Renal pelvis (tissue), 4 donors: ENCODE data around the gene DHX57. TPM values are rescaled to one million over a fixed set of nuclear protein-coding genes. Genes with fewer than 3 reads are reported as not detected.
"Not testable (repeated sequence)": the region's sequence is repeated elsewhere in the genome, so short reads cannot be mapped to it uniquely, and the experiment has no call there.

Experiments
- DNase-seq: peaks from one replicate; pipeline ENCODE4 v3.0.0-alpha.2; 2013
- polyA plus RNA-seq, 3 donors: library from polyadenylated mRNA; unstranded; fragments of 120-200 nt; gene quantifications; one replicate each; pipeline ENCODE4 v1.2.1, GENCODE V29; 2013; ENCODE audit not compliant: insufficient read length in 3 of 3

Gene DHX57
- polyA plus RNA-seq, 3 donors = 34.8 to 54.7 (median 46.8) TPM

DNA sequence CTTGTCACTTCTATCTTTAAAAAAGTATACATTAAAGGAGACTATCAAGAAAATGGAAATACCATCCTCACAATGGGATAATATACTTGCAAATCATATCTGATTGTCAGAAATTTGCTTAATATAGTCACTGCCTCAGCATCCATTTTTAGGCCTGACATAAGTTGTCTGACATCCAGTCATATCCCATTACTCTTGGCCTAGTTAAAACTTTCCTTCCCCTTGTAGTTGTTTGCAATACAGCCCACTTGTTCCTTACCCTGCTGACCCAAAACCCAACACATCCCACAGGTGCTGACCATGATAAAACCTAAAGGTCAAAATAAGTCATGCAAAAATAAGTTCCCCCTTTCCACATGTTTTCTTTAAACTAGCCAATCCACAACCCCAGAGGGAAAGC, 10.3 kb upstream of the DHX57 start:
- no peak for DNase-seq

- DNase-seq = no peak
Measured at GRCh38 chr2:38876407-38876806, 673 bp upstream of the DHX57 start.

- DNase-seq = peak; percentile 16
Measured at GRCh38 chr2:38875227-38875575, 533 bp downstream of the DHX57 start.

GRCh38 chr2:38873763-38874162, 2.0 kb downstream of the DHX57 start:
- no peak for DNase-seq

- DNase-seq = no peak
Measured at GRCh38 chr2:38871432-38871831, 4.3 kb downstream of the DHX57 start.

DNA sequence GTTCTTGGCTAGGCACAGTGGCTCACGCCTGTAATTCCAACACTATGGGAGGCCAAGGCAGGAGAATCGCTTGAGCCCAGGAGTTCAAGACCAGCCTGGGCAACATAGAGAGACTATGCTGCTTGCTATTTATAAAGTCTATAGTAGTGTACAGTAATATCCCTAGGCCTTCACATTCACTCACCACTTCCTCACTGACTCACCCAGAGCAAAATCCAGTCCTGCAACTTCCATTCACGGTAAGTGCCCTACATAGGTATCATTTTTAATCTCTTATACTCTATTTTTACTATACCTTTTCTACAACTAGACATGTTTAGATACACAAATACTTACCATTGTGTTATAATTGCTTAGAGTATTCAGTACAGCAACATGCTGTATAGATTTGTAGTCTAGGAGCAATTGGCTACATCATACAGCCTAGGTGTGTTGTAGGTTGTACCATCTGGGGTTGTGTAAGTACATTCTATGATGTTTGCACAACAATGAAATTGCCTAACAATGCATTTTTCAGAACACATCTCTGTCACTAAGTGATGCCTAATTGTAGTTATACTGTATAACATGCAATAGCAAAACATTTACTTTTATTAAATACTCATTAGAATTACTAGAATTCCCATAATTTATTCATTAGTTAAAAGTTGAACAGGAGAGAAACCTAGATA, 8.8 kb downstream of the DHX57 start:
- DNase-seq = no peak

DNA sequence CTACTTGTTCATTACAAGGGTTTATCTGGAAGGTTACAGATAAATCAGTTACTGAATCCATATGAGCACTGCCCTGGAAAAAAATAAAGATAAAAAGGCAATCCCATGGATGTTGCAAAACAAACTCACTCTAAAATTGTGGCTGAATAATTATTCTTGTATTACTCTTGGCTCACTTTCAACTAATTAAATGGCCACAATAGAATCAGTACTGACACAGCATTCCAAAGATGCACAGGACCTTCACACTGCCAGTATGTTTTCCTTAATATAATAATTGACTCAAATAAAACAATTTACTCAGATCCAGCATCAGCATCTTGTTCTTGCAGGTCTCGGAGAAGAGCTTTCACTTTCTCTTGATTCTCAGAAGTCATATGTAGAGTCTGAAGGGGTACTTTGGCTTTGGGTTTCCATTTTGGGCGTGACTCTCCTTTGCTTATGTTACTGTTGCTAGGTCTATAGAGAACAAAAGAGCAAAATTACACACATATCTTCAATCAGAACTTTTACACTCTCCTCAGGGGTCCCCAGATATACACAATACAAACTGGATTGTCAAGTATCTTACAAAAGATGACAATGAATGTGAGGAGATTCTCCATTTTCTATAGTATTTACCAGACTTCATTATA, 12.6 kb downstream of the DHX57 start:
- DNase-seq = no peak

- no peak for DNase-seq
Measured at GRCh38 chr2:38862476-38862875, 13.3 kb downstream of the DHX57 start.

- DNase-seq = no peak
Measured at GRCh38 chr2:38856165-38856564, 19.6 kb downstream of the DHX57 start.

GRCh38 chr2:38850045-38850444, 25.7 kb downstream of the DHX57 start:
- no peak for DNase-seq

- DNase-seq = peak; percentile 12
Measured at GRCh38 chr2:38836791-38837190, 38.9 kb downstream of the DHX57 start.

DNA sequence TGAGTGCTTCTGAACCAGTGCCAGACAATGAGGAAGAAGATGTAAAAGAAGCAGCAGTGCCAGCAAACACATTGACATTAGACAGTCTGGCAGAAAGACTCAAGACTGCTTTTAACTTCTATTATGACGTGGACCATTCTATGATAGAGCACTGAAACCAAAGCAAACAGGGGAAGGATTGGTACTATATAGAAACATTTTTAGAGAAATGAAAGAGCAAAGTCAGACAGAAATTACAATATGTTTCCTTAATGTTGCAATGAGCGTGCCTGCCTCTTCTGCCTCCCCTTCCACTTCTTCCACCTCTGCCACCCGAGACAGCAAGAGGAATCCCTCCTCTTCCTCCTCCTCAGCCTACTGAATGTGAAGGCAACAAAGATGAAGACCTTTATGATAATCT, 39.7 kb downstream of the DHX57 start:
- no peak for DNase-seq

GRCh38 chr2:38835015-38835601, 40.6 kb downstream of the DHX57 start:
- no peak for DNase-seq

- no peak for DNase-seq
Measured at GRCh38 chr2:38830526-38831159, 45.1 kb downstream of the DHX57 start.

DNA sequence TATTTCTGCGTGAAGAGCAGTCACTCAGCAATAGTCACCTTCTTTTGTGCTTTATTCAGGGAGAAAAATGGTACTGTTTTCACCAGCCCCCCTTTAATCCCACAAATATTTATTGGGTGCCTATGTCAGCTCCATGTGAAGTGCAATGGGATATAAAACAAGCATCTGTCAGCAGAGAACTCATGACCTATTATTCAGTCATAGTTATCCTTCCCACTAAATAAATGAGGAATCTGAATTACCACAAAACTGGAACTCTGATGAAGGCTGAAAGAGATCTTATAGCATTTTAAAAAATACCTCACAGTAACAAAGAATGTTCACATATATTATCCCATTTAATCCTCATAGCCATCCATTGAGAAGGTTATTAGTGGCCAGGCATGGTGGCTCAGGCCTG, 45.8 kb downstream of the DHX57 start:
- DNase-seq = no peak

- no peak for DNase-seq
Measured at GRCh38 chr2:38828460-38828859, 47.3 kb downstream of the DHX57 start.

- DNase-seq = not testable (repeated sequence)
Measured at GRCh38 chr2:38827539-38828145, 48.1 kb downstream of the DHX57 start.

DNA sequence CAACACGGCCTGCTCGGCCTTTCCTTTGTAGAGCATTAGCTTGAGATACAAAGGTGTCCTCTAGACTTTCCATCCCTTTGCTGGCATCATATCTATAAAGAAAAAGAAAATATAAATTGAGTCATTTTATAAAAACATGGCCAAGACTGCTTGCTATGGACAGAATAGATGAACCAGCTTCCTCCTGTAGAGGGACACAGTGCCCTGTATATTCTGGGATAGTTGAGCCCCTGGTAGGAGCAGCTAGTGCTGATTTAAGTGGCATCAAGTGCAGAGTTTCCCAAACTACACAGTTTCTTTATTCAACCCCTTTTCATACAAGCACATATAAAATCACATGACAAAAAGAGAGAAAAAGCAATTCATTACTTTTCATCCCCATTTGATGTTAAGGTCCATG, 49.8 kb downstream of the DHX57 start:
- DNase-seq = no peak

DNA sequence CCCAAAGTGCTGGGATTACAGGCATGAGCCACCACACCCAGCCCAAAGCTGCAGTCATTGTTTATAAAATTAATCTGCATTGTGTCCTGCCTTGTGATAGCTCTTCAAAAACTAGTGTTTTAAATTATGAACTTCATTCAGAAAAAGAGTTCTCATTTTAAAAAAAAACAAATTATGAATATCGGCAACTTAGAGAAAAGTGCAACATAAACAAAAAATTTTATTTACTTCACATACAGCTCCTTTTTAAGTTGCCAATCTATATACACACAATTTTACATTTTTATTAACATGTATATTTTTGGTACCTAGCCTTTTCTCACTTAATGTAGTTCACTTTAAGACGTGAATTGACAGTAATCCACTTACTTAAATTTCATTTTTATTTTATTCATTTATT, 50.8 kb downstream of the DHX57 start:
- no peak for DNase-seq

GRCh38 chr2:38823386-38823785, 52.3 kb downstream of the DHX57 start:
- DNase-seq = no peak

- DNase-seq = no peak
Measured at GRCh38 chr2:38818565-38818964, 57.2 kb downstream of the DHX57 start.

DNA sequence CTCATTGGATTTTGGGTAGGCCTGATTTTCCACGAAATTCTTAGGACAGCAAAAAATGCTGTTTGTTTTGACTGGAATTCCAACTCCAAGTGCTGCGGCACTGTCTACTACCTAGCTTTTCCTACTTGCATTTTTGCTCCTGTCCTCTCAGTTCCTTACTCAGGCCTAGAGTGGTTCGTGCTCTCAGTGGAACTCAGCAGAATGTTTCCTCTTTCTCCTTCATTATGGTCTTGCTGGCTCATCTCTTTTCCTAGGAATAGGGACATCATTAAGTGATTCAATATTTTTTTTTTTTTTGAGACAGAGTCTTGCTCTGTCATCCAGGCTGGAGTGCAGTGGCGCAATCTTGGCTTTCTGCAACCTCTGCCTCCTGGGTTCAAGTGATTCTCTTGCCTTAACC, 59.8 kb downstream of the DHX57 start:
- no peak for DNase-seq

DNA sequence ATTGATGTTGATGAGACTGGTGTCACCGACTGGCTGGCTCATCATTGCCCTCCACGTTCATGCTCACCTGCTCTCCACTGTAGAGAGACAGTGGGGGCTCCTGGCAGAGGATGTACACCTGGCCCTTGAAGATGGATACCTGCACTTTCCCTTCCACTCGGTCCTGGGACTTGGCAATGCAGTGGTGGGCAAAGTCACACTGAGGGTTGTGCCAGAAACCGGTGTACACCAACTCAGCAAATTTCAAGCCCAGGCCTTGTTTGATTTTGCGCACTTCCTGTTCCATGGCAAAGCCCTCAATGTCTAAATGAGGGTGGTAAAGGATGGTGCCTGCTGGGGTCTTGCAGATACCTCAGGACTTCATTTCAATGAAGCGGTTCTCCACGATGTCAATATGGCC, 65.2 kb downstream of the DHX57 start:
- DNase-seq = no peak
